GM12873 (cell line): ENCODE measurements around the gene CHMP6.

ENCODE experiments used
- TF ChIP-seq, protein P1 (sequence below): IDR thresholded peaks from 2 replicates; pipeline ENCODE4 v1.5.1; 2012; ENCODE audit warnings: low read depth, mild to moderate bottlenecking, moderate library complexity, low read length, control low read depth; ENCODE audit not compliant: insufficient read depth; ENCODE audit errors: missing control alignments

CHMP6 gene

DNA sequence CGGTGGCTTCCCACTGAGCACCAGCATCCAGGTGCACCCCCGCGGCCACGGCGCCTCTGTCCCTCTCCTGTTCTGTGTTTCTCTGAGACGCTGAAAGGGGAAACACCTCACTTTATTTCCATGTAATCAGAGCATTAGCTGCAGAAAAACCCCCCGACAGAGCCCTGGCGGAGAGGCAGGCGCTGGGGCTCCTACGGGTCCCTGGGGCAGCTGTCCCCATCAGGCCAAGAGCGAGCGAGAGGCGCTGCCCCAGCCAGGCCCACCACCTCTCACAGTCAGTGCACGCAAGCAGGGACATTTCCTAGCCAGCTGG lies 27.1 kb upstream of the CHMP6 start:
- TF ChIP-seq, protein P1, sequence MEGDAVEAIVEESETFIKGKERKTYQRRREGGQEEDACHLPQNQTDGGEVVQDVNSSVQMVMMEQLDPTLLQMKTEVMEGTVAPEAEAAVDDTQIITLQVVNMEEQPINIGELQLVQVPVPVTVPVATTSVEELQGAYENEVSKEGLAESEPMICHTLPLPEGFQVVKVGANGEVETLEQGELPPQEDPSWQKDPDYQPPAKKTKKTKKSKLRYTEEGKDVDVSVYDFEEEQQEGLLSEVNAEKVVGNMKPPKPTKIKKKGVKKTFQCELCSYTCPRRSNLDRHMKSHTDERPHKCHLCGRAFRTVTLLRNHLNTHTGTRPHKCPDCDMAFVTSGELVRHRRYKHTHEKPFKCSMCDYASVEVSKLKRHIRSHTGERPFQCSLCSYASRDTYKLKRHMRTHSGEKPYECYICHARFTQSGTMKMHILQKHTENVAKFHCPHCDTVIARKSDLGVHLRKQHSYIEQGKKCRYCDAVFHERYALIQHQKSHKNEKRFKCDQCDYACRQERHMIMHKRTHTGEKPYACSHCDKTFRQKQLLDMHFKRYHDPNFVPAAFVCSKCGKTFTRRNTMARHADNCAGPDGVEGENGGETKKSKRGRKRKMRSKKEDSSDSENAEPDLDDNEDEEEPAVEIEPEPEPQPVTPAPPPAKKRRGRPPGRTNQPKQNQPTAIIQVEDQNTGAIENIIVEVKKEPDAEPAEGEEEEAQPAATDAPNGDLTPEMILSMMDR = no peak

DNA sequence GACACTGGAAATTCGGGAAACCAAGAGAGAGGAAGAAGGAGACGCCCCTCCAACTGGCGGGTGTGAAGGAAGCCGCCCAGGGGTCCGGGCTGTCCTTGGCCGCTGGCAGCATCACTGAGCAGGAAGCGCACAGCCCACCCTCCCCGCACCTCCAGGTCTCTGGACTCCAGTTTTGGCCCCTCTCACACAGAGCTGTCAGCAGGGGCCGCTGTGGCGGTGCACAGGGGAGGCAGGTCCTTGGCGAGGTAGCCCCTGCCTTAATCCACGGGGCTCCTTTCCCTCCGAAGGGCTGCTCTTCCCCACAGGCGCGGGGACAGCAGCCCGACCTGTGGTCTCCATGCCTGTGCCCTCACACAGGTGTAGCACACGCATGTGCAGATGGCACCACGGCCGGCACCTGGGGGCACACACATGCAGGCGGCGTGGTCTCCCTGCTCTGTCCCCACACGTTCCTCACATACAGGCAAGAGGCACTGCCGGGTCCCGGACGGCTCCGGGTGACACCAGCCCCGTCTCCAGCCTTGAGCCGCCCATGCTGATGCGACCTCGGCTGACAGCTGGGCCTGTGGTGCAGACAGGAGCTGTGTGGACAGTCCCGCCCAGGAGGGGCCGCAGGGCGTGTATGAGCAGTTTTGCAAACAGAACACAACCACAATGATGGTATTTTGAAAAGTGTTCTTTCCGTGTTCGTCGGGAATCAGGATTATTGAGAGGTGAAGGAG lies 26.6 kb upstream of the CHMP6 start:
- TF ChIP-seq, protein P1 = no peak

DNA sequence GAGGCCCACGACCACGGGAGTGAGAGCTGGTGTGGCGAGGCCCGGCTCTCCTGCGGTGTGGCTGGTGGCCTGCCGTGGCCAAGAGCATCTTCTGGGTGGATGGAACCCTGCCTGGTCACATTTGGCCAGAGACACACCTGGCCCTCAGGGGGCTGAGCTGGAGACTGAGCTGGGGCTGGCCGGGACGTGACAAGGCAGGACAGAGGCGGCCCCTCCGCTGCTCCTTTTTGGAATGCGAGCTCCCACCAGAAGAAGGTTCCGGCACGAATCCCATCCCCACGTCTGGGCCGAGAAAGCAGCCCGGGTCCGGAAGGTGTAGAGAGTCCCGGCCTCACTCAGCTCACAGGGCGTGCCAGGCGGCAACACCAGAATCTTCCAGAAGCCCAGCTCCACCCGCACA lies 26.0 kb upstream of the CHMP6 start:
- TF ChIP-seq, protein P1 = no peak

GRCh38 chr17:80967404-80967872 lies 24.2 kb upstream of the CHMP6 start:
- TF ChIP-seq, protein P1 = no peak

GRCh38 chr17:80968602-80969029 lies 23.0 kb upstream of the CHMP6 start:
- TF ChIP-seq, protein P1 = no peak

DNA sequence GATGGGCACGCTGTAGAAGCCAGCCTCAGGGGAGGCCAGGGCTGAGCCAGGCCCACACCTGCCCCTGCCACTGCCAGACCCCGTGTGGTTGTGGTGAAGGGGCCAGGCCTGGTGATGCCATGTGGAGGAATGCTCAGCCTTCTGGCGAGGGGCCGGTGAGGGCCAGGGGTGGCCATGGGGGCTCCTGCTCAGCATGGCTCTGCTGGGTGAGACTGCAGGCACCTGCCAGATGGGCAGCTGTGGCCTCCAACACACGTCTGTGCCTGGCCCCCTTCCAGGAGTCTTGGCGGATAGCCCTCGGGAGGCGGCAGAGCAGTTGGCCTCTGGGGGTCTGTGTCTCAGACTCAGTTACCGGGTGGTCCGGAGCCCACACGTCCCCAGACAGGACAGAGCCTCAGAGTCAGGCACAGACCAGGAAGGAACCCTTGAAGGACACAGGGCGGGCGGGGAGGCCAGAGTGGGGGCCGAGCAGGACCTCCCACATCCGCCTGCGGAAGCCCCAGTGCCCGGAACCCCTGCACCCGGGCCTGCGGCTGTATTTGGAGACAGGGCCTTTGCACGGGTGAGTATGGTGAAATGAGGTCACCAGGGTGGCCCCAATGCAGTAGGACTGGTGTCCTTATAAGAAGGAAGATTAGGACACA lies 22.5 kb upstream of the CHMP6 start:
- TF ChIP-seq, protein P1 = no peak

DNA sequence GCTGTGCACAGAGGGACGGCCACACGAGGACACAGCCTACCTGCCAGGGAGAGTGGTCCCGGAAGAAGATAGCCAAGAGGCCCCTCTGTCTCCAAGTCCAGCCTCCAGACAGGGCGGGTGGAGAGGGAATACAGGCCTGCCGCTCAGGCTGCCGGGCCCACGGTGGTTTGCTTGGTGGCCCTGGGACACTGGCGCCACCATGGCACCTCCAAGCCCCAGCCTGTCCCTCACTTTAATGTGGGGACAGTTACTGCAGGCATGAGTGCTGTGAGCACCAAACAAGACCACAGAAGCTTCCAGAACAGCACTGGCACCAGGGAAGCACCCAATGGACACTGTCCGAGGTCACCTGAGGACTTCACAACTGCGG lies 22.0 kb upstream of the CHMP6 start:
- TF ChIP-seq, protein P1 = no peak
